Measurements from ENCODE around the gene SMIM44. TPM values are rescaled to one million over a fixed set of nuclear protein-coding genes. Genes with fewer than 3 reads are reported as not detected.

Gene SMIM44
- total RNA-seq, 1 donor from 2014 or later = not detected

- intact Hi-C loops (cut with micrococcal nuclease) = no loop called here
Measured at GRCh38 chr19:3518255-3518654, 35.0 kb upstream of the SMIM44 start.

- intact Hi-C loops (cut with micrococcal nuclease) = no loop called here
Measured at GRCh38 chr19:3517638-3518037, 34.4 kb upstream of the SMIM44 start.

- intact Hi-C loops (cut with micrococcal nuclease) = no loop called here
Measured at GRCh38 chr19:3516675-3517207, 33.5 kb upstream of the SMIM44 start.

- intact Hi-C loops (cut with micrococcal nuclease) = no loop called here
Measured at GRCh38 chr19:3515891-3516422, 32.7 kb upstream of the SMIM44 start.

GRCh38 chr19:3514930-3515329 is 31.7 kb upstream of the SMIM44 start:
- intact Hi-C loops (cut with micrococcal nuclease) = no loop called here

DNA sequence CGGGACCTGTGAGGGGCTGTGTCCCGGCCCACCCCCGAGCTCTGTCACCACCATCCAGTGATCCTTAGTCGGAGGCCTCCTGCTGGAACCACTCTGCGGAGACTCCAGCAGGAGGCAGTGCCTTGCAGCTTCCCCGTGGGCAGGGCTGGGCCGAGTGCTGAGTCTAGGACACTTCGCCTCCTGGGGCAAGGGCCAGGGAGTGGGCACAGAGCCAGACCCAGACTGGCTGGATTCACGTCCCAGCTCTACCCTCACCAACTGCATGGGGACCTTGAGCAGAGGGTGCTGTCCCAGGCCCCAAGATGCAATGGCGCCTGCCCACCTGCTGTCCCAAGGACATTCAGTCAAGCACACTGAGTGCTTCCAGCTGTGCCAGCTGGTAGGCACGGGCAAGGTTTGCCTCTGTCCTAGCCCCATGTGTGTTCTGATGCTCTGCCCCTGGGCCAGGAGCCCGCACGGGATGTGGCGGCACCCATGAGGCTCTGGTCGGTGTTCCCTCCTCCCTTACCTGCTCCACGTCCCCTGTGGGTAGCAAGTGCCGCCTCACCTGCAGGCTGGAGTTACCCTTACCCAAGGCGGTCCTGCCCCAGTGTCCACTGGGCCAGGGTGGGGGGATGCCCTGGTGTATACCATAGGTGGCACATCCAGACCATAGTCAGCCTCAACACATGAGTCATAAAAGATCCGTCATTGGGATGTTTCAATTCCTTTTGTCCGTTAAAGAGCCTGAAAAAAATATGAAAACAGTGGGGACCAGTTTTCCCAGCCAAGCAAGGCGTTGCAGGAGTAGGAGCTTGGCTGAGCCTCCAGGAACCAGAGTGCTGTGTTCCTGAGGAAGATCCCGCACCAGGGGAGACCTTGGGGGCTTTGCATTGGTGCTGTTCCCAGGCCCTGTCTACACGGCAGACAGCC is 30.2 kb upstream of the SMIM44 start:
- intact Hi-C loops (cut with micrococcal nuclease) = no loop called here

- intact Hi-C loops (cut with micrococcal nuclease) = no loop called here
Measured at GRCh38 chr19:3512562-3513228, 29.5 kb upstream of the SMIM44 start.

DNA sequence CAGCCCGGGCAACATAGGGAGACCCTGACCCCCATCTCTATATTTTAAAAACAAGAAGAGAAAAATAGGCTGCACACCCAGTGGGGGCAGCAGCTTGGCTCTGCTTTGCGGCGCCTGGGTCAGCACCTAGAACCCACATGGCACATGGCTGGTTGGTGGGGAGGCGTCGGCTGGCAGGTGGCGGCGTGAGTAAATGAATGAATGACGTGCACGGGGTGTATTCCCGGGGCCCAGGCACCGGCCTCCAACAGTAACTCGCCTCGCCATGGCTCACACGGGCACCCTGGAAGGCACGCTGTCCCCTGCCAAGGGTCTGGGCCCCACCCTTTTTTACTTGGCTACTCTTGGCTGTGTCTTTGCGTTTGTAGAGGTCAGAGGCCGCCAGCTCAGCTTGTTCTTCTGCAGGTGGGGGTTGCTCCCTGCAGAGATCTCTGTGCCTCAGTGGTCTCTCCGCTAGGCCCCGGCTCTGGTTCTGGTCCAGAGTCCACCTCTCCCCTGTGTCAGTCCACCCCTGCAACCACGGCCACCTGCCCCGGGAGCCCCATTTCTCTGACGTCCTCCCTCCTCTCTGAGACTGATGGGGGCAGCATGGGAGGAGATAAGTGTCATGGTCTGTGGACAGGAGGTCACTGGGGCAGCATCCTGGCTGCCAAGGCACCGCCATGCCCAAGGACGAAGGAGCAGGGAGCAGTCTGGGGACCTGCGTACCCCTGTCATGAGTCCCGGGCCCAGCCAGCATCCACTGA is 28.4 kb upstream of the SMIM44 start:
- intact Hi-C loops (cut with micrococcal nuclease) = no loop called here

- intact Hi-C loops (cut with micrococcal nuclease) = no loop called here
Measured at GRCh38 chr19:3510727-3511126, 27.5 kb upstream of the SMIM44 start.

DNA sequence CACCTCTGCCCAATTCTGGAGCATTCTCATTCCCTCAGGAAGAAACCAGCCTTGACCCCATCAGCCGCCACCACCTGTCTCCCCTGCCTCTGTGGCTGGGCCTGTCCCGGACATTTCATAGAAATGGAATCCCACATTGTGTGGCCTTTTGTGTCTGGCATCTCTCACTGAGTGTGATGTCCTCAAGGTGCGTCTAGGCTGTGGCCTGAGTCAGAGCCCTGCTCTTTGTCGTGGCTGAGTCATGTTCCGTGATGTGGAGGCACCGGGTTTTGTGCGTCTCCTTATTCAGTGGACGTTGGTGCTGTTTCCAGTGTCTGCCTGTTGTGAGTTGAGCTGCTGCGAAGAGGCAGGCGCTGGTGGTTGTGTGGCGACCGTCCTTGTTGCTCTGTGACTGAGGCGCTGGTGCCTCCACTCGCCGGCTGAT is 26.3 kb upstream of the SMIM44 start:
- intact Hi-C loops (cut with micrococcal nuclease) = loop anchor here (5.0 to 10.0 kb wide), 7 partner anchors 325 to 1285 kb away; partner anchors contain the start of genes CHAF1A, EEF2, FEM1A and NCLN

DNA sequence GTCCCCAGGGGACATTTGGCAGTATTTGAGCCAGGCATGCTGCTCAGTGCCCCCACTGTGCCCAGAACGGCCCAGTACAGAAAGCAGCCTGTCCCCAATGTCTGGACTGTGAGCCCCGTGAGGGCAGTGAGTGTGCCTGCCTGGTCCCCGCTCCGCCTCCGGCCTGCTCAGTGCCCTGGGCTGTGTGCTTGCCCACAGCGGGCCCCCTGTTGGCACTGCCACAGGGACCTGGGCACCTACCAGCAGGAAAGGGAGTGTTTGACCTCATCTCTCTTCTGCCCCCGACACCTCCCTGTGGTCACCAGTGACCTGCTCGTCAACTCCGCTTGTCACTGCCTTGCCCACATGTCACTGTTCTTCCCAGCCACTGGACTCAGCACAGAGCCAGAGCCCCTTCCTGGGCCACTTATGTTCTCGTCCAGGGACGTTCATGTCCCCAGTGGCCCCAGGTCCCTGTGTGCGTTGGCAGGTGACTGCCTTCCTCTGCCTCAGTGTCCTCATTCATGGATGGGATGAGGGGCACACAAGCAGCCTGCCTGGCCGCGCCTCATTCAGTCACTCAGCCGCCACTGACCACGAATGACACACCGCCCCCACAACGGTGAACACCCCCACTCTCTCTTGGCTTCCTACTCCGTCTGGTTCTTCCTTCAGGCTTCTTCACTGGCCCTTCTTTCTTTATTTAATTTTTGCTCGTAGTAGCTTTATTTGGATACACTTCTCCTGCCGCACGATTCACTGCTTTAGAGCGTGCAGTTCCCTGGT is 25.7 kb upstream of the SMIM44 start:
- intact Hi-C loops (cut with micrococcal nuclease) = loop anchor here (5.0 to 10.0 kb wide), 7 partner anchors 324 to 1286 kb away; partner anchors contain the start of genes CHAF1A, EEF2, FEM1A and NCLN

DNA sequence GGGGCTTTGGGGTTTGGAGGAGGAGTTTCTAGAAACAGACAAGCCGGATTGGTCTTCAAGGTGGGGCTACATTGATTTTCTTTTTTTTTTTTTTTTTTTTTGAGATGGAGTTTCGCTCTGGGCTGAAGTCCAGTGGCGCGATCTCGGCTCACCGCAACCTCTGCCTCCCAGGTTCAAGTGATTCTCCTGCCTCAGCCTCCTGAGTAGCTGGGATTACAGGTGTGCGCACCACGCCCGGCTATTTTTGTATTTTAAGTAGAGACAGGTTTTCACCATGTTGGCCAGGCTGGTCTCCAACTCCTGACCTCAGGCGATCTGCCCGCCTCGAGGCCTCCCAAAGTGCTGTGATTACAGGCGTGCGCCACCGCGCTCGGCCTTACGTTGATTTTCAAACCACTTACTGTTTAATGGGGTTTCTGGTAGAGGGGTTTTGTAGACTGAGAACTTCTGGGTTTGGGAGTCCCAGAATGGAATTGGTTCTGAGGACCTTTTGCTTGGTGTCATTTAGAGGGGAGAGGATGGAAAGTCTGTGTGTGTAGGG is 24.9 kb upstream of the SMIM44 start:
- intact Hi-C loops (cut with micrococcal nuclease) = loop anchor here (5.0 to 10.0 kb wide), 7 partner anchors 323 to 1287 kb away; partner anchors contain the start of genes CHAF1A, EEF2, FEM1A and NCLN

DNA sequence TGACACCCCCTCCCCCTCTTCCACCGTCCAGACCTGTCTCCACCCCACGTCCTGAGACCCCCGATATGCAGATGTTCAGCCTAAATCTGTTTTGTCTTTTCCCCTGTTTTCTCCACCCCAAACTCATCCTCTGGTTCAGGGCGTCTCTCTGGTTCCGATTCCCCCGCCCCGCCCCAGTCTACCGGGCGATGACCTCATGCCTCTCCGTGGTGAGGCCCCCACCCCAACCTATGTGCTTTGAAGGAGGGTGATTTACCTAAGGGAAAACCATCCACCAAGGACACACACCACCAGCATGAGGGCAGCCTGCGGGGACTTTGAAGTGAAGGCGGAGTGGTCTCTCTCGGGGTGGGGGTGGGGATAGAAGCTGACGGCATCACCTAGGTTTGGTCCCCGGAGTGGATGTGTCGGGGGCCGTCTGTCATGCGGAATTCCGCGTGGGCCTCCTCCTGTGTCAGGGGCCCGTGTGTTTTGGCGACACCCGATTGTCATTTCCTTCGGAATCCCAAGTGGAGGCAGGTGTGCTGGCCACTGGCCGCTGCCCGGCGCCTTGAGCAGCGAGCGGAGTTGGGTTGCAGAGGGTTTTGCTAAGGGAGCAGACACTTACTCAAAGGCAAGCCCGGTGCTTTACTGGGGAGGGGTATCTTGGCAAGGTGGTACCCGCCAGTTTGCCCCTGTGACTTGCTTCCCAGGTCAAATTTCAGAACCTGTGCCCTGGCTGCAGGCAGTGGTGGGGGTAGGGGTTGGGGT is 24.3 kb upstream of the SMIM44 start:
- intact Hi-C loops (cut with micrococcal nuclease) = loop anchor here (2.0 to 10.0 kb wide), 8 partner anchors 119 to 1287 kb away; partner anchors contain the start of genes CACTIN, CHAF1A, EEF2 and FEM1A

- intact Hi-C loops (cut with micrococcal nuclease) = loop anchor here (1.0 to 10.0 kb wide), 14 partner anchors 27 to 1288 kb away; partner anchors contain the start of genes CACTIN, CHAF1A, EEF2 and FEM1A
Measured at GRCh38 chr19:3506384-3507340, 23.4 kb upstream of the SMIM44 start.

DNA sequence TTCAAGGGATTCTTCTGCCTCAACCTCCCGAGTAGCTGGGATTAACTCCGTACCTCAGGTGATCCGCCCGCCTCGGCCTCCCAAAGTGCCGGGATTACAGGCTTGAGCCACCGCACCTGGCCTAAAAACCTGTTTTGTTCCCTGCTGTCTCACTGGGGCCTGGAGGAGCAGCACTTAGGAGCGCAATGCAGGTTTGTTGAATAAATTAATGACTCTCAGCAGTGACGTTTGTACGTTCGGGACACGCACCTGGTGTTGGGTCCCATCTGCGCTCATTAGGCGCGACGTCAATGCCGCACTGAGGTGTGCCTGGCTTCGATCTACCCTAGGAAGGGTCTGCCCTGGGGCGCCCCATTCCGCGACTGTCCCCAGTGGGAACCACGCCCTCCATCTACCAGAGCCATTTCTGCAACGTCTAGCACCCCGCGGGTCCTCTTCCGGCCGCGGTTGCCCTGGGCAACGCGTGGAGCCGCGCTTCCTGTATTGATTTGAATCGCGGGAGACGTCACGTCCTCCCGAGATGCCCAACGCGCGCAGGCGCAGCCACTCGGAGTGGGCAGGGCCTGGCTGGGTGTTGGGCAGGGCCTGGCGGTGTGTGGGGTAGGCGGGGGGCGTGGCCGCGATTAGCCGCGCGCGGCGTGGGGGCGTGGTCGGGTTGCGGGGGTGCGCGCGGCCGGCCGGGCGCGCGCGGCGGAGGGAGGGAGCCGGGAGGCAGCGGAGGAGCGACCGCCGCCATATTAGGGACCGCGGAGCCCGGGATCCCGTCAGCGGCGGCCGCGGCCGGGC is 22.6 kb upstream of the SMIM44 start, which contains the start of gene FZR1:
Gene FZR1, plus strand, starts transcription at position 714 of the 786 bp plus-strand sequence. CDS start 16,679 bp downstream, outside the sequence.
- intact Hi-C loops (cut with micrococcal nuclease) = loop anchor here (1.0 to 10.0 kb wide), 14 partner anchors 26 to 1289 kb away; partner anchors contain the start of genes CACTIN, CHAF1A, EEF2 and FEM1A

DNA sequence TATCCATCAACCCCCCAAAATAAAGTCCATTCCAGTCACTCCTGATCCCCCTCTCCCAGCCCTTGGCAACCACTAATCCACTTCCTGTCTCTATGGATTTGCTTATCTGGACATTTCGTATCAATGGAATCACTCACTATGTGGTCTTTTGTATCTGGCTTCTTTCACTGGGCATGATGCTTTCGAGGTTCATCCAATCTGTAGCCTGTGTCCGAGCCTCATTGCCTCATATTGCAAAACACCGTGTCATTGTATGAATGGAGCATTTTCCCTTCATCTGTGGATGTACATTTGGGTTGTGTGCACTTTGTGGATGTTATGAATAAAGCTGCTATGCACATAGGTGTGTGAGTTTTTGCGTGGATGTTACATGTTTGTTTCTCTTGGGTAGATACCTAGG is 21.5 kb upstream of the SMIM44 start:
- intact Hi-C loops (cut with micrococcal nuclease) = loop anchor here (5.0 to 10.0 kb wide), 7 partner anchors 320 to 1290 kb away; partner anchors contain the start of genes CHAF1A, EEF2, FEM1A and NCLN
